Measurements from ENCODE around the gene APBB2.

Gene APBB2

GRCh38 chr4:40954088-40954668 is 260.2 kb downstream of the APBB2 start:
- no peak for FAIRE-seq
- DNase-seq (ENCODE audit: insufficient read length, low spot score) = no peak
- TF ChIP-seq, protein P1, sequence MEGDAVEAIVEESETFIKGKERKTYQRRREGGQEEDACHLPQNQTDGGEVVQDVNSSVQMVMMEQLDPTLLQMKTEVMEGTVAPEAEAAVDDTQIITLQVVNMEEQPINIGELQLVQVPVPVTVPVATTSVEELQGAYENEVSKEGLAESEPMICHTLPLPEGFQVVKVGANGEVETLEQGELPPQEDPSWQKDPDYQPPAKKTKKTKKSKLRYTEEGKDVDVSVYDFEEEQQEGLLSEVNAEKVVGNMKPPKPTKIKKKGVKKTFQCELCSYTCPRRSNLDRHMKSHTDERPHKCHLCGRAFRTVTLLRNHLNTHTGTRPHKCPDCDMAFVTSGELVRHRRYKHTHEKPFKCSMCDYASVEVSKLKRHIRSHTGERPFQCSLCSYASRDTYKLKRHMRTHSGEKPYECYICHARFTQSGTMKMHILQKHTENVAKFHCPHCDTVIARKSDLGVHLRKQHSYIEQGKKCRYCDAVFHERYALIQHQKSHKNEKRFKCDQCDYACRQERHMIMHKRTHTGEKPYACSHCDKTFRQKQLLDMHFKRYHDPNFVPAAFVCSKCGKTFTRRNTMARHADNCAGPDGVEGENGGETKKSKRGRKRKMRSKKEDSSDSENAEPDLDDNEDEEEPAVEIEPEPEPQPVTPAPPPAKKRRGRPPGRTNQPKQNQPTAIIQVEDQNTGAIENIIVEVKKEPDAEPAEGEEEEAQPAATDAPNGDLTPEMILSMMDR (IDR thresholded peaks at IDR 0.05; ENCODE audit: insufficient read depth, missing control alignments) = no peak

- TF ChIP-seq, protein P1 (IDR thresholded peaks at IDR 0.05; ENCODE audit: insufficient read depth, missing control alignments) = no peak
Observed at GRCh38 chr4:40953283-40954087, 260.9 kb downstream of the APBB2 start.

DNA sequence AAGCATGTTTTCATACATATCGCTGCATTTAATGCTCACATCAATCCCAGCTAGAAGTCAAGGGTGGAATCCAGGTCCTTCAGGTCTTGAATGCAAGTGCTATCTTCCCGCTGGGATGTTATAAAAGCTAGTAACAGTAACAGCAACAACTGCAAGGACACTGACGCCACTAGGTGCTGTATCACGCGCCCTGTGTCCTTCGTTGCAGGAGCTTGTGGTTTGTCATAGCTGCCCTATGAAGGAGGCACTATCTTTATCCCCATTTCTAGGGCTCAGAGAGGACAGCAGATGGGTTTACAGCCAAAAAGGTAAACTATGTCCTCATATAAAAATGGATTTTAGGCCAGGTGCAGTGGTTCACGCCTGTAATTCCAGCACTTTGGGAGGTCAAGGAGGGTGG is 261.7 kb downstream of the APBB2 start:
- TF ChIP-seq, protein P1 (IDR thresholded peaks at IDR 0.05; ENCODE audit: insufficient read depth, missing control alignments) = no peak
- DNase-seq (ENCODE audit: insufficient read length, low spot score) (no peak), FAIRE-seq (no peak)

More at GRCh38 chr4:40953283-40954087, 260.9 kb downstream of the APBB2 start:
- FAIRE-seq (no peak), DNase-seq (ENCODE audit: insufficient read length, low spot score) (no peak)

GRCh38 chr4:40952217-40952616 is 262.1 kb downstream of the APBB2 start:
- DNase-seq (ENCODE audit: insufficient read length, low spot score) (no peak), FAIRE-seq (no peak)
- TF ChIP-seq, protein P1 (IDR thresholded peaks at IDR 0.05; ENCODE audit: insufficient read depth, missing control alignments) = no peak

GRCh38 chr4:40951026-40951425 is 263.3 kb downstream of the APBB2 start:
- FAIRE-seq = no peak
- DNase-seq (ENCODE audit: insufficient read length, low spot score) = no peak
- TF ChIP-seq, protein P1 (IDR thresholded peaks at IDR 0.05; ENCODE audit: insufficient read depth, missing control alignments) = no peak

- DNase-seq (ENCODE audit: insufficient read length, low spot score) (no peak), FAIRE-seq (no peak)
- TF ChIP-seq, protein P1 (IDR thresholded peaks at IDR 0.05; ENCODE audit: insufficient read depth, missing control alignments) = no peak
Observed at GRCh38 chr4:40949358-40950100, 264.8 kb downstream of the APBB2 start.

Measured in D721Med (cell line).